Heart right ventricle (tissue), 16 donors: ENCODE results near the gene PRPH. TPM values are rescaled to one million over a fixed set of nuclear protein-coding genes. Genes with fewer than 3 reads are reported as not detected.
"Not testable (repeated sequence)": the region's sequence is repeated elsewhere in the genome, so short reads cannot be mapped to it uniquely, and the experiment has no call there.

Experiments
- ATAC-seq, 8 donors: fragments of 200-7000 bp; cut with Tn5 transposase; one replicate each; pipeline ENCODE4 v1.9.1; 2020; ENCODE audit warnings: mild to moderate bottlenecking in 8 of 8, moderate library complexity in 8 of 8, moderate number of reproducible peaks in 1 of 8
- DNase-seq, 2 donors: peaks; one replicate each; pipeline ENCODE4 v3.0.0-alpha.2; 2020
- H3K27ac ChIP-seq, 10 donors: fragments of 200-600 bp; sonication (generic) in 2 of 10; one replicate each; pipeline versions ENCODE4 v1.5.0 to v1.8.0; 2020 to 2022; ENCODE audit warnings: mild to moderate bottlenecking in 3 of 10
- H3K27me3 ChIP-seq, 7 donors: fragments of 200-600 bp; one replicate each; pipeline ENCODE4 v1.8.0; 2021 to 2022; ENCODE audit warnings: mild to moderate bottlenecking in 2 of 7
- H3K36me3 ChIP-seq, 9 donors: fragments of 200-600 bp; sonication (generic) in 1 of 9; one replicate each; pipeline versions ENCODE4 v1.5.0 to v1.8.0; 2020 to 2022; ENCODE audit warnings: mild to moderate bottlenecking in 2 of 9
- H3K4me1 ChIP-seq, 9 donors: fragments of 200-600 bp; sonication (generic) in 1 of 9; one replicate each; pipeline versions ENCODE4 v1.5.0 to v1.8.0; 2020 to 2022; ENCODE audit warnings: mild to moderate bottlenecking in 4 of 9
- H3K4me3 ChIP-seq, 10 donors: fragments of 200-600 bp; sonication (generic) in 2 of 10; one replicate each; pipeline versions ENCODE4 v1.5.0 to v1.8.0; 2020 to 2022; ENCODE audit warnings: mild to moderate bottlenecking in 7 of 10, moderate library complexity in 2 of 10
- H3K9me3 ChIP-seq, 11 donors: fragments of 200-600 bp in 10 of 11; sonication (generic) in 2 of 11; one replicate each; pipeline versions ENCODE4 v1.5.0 to v1.8.0; 2013 to 2022; ENCODE audit warnings: mild to moderate bottlenecking in 2 of 11, control low read depth in 1 of 11, moderate library complexity in 1 of 11
- WGBS, 2 donors: extraction: QIAGEN DNeasy Blood & Tissue Kit; methylation state at CpG; one replicate each; pipeline ENCODE4 v1.1.7; 2013; ENCODE audit warnings: inconsistent platforms in 1 of 2; 5-methylcytosine and 5-hydroxymethylcytosine counted together
- intact Hi-C, 10 donors: fragments of 100-400 bp; cut with DNase I; formaldehyde crosslinking; loops; one replicate each; pipeline versions ENCODE4 v1.11.1 to v1.14.2; 2022
- polyA plus RNA-seq, 2 donors: library from polyadenylated mRNA; stranded (reverse); fragments of 200-250 nt; gene quantifications; one replicate each; pipeline ENCODE4 v1.2.3, GENCODE V29; 2013
- total RNA-seq, 10 donors: library from RNA; stranded (reverse); fragmentation: NEBNext Ultra II Directional in 3 of 10; extraction: Animal tissue kit (Norgen Biotek cat#: 25700) in 3 of 10; gene quantifications; one replicate each; pipeline versions ENCODE4 v1.2.1 to v1.2.4, GENCODE V29; 2021 to 2023
- TF ChIP-seq, protein P1 (sequence below), 9 donors: fragments of 200-600 bp; sonication (generic) in 2 of 9; IDR thresholded peaks; one replicate each; pipeline versions ENCODE4 v1.5.0 to v1.8.0; 2021 to 2022; ENCODE audit warnings: antibody characterized with exemption in 9 of 9, mild to moderate bottlenecking in 5 of 9, moderate library complexity in 1 of 9
- donor health status: Arrhythmogenic right ventricular cardiomyopathy.
- donor health status: ischemic (EF 13 %, LVEDD 7.1; RV severe dilation, severe dysfunction).
- donor health status: healthy with polysubstance abuse.
- donor health status: DM: no; HTN: yes; CAD: no.
- donor health status: DM: no; HTN: no; CAD: no.
- donor health status: ischemic (EF 25% LVEDD 6.9; RV normal size, moderate dysfunction).
- donor health status: ischemic (EF 25% LVEDD 5.7; RV mildly dilated, moderate dysfunction).
- donor health status: healthy.
- donor health status: DM: yes; HTN: yes; CAD: no.
- donor health status: Ischemic cardiomyopathy.
- donor health status: ischemic (EF 35%, LVEDD 5.7; RV mildly dilated, moderate dysfunction).
- donor health status: nonischemic (EF 11% LVEDD 7.7; RV severe dilation, severe dysfunction).
- donor health status: DM: yes; HTN: yes; CAD: no.
- donor health status: PGD.
- donor health status: ischemic (EF 29% LVEDD 5.4; RV normal size, mild dysfunction).
- donor health status: nonischemic (EF 23%, LVEDD 6.1; RV moderate dilation, normal function).

Gene PRPH
- total and polyA plus RNA-seq, 12 donors = 0.10 to 0.64 (median 0.47) TPM; not detected in 5

DNA sequence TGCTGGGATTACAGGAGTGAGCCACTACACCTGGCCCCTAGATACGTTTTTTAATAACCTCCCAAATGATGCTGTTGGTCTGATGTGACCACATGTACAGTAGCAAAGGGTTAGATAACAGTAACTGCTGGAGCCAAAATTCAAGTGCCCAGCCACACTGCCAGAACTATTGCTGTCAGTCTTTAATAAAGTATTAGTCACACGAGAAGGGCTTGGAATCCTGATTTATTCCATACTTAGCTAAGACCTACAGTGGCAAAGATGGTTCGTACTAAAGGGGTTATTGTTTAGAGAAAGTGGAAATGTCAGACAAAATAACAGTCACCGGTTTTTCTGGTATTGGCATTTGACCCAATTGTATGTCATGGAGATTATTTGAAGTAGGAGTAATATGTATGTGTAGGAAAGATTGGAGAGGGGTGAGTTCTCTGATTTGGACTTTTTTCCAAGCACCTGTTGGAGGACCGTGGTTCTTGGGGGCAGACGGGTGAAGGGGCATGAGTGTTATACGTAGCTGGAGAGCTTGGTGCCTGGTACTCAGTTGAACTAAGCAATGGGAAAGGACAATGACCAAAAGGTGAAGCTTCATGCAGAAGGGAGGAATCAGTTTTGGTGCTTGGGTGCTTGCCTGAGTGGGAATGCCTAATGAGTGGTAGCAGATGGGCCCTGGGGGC is 20.4 kb upstream of the PRPH start:
- ATAC-seq (peak; percentile 32 to 89 (median 73)), DNase-seq (peak in 1 of 2 donors; percentile 55)
- peaks cover 0 to 8% (median 0%) of the 10 kb centered on the region in 9 donors for H3K4me1 ChIP-seq
- 55 to 66% methylated on average over 7 of the region's 7 CpGs for WGBS, 2 donors
- H3K36me3 ChIP-seq = peaks cover 0 to 44% (median 9%) of the 10 kb centered on the region in 9 donors
- no peak overlapping the region for H3K4me3 ChIP-seq
- H3K27ac ChIP-seq = no peak overlapping the region
- no peaks in the 10 kb centered on the region for H3K27me3 ChIP-seq
- intact Hi-C loops = no loop called here
- H3K9me3 ChIP-seq = no peaks in the 10 kb centered on the region
- TF ChIP-seq, protein P1, sequence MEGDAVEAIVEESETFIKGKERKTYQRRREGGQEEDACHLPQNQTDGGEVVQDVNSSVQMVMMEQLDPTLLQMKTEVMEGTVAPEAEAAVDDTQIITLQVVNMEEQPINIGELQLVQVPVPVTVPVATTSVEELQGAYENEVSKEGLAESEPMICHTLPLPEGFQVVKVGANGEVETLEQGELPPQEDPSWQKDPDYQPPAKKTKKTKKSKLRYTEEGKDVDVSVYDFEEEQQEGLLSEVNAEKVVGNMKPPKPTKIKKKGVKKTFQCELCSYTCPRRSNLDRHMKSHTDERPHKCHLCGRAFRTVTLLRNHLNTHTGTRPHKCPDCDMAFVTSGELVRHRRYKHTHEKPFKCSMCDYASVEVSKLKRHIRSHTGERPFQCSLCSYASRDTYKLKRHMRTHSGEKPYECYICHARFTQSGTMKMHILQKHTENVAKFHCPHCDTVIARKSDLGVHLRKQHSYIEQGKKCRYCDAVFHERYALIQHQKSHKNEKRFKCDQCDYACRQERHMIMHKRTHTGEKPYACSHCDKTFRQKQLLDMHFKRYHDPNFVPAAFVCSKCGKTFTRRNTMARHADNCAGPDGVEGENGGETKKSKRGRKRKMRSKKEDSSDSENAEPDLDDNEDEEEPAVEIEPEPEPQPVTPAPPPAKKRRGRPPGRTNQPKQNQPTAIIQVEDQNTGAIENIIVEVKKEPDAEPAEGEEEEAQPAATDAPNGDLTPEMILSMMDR (IDR thresholded peaks at IDR 0.05) = no peak

DNA sequence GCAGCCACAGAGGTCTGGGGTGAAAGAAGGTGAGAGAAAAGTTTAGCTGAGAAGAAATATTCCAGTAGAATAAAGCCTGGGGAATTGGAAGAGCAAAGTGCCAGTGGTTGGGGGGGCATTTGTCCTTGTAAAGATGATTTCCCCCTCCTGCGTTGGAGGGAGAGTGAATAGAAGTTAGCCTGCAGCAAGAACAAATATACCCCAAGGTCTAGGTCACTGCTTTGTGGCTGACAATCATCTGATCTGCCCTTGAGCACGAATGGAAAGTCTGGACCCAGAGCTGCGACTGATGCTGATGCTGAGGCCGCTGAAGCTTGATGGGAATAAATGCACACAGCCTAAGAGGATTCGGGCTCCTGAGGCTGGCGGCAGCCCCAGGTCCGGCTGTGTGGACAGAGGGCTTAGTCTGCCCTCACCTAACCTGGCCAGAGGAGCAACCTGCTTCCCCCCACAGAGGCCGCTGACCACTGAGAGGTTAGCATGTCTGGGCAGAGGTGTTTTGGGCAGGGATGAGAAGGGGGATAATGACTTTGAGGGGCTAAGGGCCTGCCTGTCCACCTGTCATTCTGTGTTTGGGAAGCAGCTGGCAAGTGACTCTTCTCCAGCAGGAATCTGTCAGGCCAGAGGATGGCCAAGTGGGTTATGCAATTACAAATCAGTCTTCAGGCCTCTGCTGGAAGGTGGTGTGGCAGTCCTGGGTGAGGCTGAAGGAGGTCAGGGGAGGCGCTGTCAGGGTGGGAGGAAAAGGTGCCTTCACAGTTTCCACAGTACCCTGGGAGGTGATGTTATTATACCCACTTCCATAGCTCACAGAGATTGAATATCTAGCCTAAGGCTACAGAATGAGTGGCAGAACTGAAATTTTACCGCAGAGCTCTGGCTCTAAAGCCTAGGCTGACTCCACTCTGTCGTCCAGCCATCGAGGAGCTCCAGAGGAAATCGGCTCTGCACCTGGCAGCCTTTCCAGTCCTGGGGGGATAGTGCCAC is 18.4 kb upstream of the PRPH start:
- peaks cover 0 to 5% (median 0%) of the 10 kb centered on the region in 9 donors for H3K4me1 ChIP-seq
- no peak overlapping the region for H3K4me3 ChIP-seq
- TF ChIP-seq, protein P1 (IDR thresholded peaks at IDR 0.05) = no peak
- intact Hi-C loops = no loop called here
- no peak for ATAC-seq
- no peaks in the 10 kb centered on the region for H3K27me3 ChIP-seq
- no peak overlapping the region for H3K27ac ChIP-seq
- 77 to 87% methylated on average over 13 of the region's 13 CpGs for WGBS, 2 donors
- no peak for DNase-seq
- H3K36me3 ChIP-seq = peaks cover 0 to 23% (median 0%) of the 10 kb centered on the region in 9 donors
- H3K9me3 ChIP-seq = no peaks in the 10 kb centered on the region

DNA sequence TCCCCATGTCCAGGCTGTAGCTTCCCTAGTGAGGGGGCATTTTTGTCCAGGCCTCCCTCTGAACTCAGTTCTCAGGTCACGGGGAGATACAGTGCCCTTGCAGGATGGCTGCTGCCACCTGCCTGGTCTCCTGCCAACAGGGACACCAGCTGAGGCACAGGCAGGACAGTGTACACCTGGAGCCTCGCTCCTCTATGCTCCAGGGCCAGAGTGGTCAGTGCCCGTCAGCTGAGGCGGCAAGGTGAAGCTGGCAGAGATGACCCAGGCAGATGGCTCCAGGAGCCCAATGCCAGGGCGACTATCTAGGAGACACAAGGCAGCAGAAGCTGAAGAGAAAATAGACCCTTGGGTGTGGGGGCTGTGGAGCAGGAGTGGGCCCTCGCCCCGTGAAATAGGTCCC is 17.5 kb upstream of the PRPH start:
- H3K4me1 ChIP-seq = peaks cover 0 to 5% (median 0%) of the 10 kb centered on the region in 9 donors
- DNase-seq (no peak), ATAC-seq (peak in 1 of 8 donors; percentile 34)
- intact Hi-C loops = no loop called here
- H3K27me3 ChIP-seq = no peaks in the 10 kb centered on the region
- H3K4me3 ChIP-seq = no peak overlapping the region
- peaks cover 0 to 16% (median 0%) of the 10 kb centered on the region in 9 donors for H3K36me3 ChIP-seq
- no peak overlapping the region for H3K27ac ChIP-seq
- TF ChIP-seq, protein P1 (IDR thresholded peaks at IDR 0.05) = no peak
- H3K9me3 ChIP-seq = no peaks in the 10 kb centered on the region
- 95 to 98% methylated on average over 7 of the region's 7 CpGs for WGBS, 2 donors

DNA sequence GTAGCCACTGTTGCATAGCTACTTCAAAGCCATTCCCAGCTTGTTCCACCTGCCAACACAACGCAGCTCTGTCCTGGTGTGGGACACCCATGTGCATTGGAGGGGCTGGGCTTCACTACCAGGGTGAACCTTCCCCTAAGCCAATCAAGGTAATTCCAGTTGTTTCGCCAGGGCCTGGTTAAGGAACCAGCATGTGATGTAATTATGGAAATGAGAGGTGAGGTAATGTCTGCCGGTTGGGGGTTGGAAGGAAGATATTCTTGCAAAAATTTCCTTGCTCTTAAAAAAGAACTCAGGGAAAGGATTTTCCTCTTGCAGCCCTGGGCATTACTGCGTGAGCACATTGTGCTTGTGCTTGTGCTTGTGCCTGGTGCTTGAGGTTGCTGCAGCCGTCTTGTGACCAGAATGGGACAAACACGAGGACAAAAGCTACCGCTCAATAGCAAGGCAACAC is 15.2 kb upstream of the PRPH start:
- 47 to 53% methylated on average over 7 of the region's 7 CpGs for WGBS, 2 donors
- DNase-seq (no peak), ATAC-seq (no peak)
- Histone ChIP-seq H3K4me3 (no peak overlapping the region), H3K27me3 (peaks cover 0 to 13% (median 10%) of the 10 kb centered on the region in 7 donors), H3K4me1 (peaks cover 0 to 3% (median 0%) of the 10 kb centered on the region in 9 donors), H3K36me3 (no peaks in the 10 kb centered on the region), H3K27ac (no peak overlapping the region), H3K9me3 (no peaks in the 10 kb centered on the region)
- TF ChIP-seq, protein P1 (IDR thresholded peaks at IDR 0.05) = no peak
- intact Hi-C loops = no loop called here

DNA sequence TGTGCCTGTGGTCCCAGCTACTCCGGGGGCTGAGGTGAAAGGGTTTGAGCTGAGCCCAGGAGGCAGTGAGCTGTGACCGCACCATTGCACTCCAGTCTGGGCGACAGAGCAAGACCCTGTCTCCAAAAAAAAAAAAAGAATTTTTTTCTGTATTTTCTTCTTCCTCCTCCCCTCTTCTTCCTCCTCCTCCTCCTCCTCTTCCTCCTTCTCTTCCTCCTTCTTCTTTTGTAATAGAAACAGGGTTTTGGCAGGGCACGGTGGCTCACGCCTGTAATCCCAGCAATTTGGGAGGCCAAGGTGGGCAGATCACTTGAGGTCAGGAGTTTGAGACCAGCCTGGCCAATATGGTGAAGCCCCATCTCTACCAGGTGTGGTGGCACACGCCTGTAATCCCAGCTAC is 14.4 kb upstream of the PRPH start:
- 81 to 95% methylated on average over 6 of the region's 6 CpGs for WGBS, 2 donors
- H3K4me1 ChIP-seq, intact Hi-C loops, H3K36me3 ChIP-seq, H3K9me3 ChIP-seq, DNase-seq, H3K27ac ChIP-seq, H3K4me3 ChIP-seq, ATAC-seq: not testable (repeated sequence)
- H3K27me3 ChIP-seq = peaks cover 0 to 20% (median 11%) of the 10 kb centered on the region in 7 donors
